IPS-11a (cell line): ENCODE measurements around the gene ACOX1.

Experiments used
- H3K4me3 ChIP-seq: one replicate; pipeline ENCODE4 v1.5.1; 2013; ENCODE audit warnings: low read depth, low read length, control low read depth

Gene ACOX1

DNA sequence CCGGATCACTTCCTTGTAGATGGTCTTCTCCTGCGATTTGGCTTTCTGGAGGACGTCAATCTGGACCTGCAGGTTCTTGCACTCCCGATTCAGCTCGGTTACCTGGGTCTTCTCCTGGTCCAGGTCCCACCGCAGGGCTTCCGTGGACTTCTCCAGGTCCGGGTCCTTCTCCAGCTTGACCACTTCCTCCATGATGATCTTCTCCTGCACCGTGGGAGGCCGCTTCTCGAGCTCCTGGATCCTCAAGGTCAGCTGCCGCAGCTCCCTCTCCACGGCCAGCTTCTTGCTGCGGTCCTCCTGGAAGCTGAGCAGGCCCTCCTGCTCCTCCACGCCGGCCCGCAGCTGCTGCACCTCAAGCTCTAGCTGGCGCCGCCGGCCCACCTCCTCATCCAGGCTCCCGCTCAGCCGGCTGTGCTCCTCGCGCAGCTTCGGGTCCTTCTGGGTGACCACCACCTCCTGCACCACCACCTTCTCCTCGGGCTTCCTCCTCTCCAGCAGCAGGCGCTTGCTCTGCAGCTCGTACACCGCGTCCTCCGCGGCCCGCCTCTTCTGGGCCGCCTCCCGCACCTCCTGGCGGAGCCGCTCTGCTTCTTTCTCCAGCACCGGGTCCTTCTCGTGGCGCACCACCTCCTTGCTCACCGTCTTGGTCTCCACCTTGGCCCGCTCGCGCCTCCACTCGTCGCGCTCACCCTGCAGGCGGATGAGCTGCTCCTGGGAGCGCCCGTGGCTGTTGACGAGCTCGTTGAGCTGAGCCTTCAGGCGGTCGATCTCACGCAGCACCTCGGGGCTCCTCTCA is 29.9 kb upstream of the ACOX1 start:
- no peak overlapping the region for H3K4me3 ChIP-seq

DNA sequence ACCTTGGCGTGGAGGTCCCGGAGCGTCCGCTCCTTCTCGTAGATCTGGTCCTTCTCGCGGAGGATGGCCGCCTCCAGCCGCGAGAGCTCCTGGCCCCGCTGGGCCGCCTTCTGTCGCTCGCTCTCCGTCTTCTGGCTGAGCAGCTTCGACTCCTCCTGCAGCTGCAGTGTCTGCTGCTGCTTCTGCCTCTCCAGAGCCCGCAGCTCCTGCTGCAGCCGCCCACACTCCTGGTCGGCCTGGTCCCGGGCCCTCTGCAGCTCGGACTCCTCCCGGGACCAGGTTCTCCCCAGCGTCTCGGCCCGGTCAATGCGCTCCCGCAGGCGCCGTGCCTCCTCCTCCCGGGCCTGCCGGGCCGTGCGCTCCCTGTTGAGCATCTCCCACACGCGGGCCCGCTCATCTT is 29.2 kb upstream of the ACOX1 start:
- H3K4me3 ChIP-seq: no peak overlapping the region

DNA sequence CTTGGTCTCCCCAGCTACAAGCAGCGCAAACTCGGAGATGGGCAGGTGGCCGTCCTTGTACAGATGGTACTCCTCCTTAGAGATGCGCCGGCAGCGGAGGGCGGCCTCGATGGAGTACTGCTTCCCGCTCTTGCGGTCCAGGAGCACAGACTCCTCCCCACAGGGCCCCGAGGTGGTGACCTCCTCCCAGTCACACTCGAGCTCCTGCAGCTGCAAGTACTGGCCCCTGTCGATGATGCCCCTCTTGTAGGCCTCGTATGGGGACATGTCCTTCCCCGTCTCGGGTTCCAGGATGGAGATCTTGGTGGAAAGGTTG is 28.8 kb upstream of the ACOX1 start:
- no peak overlapping the region for H3K4me3 ChIP-seq

DNA sequence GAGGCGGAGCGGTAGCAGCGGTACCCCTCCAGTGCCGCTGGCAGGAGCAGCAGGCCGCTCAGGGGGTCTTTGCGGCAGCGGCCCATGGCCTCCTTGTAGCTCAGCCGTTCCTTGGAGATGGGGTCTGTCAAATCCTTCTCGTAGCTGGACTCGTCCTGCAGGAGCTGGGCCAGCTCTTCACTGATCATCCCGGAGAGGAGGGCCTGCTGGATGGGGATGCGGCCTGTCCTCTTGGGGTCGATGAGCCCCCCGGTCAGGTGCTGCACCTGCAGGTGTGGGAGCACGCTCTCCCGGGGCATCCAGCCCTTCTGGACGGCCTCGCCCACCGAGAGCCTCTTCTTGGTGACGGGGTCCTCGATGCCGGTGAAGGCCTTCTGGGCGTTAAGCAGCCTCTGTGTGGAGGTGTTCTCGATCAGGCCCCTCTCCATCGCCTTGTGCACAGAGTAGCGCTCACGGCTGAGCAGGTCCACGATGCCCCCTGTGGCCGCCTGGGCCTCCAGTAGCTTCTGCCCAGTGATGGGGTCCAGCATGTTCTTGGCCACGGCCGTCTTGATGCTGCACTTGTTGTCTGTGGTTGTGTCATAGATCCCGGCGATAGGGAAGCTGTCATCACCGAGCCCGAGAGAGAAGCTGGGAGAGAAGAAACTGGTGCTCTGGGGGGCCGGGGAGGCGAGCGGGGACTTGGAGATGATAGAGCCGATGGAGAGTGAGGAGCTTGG is 28.3 kb upstream of the ACOX1 start:
- no peak overlapping the region for H3K4me3 ChIP-seq

DNA sequence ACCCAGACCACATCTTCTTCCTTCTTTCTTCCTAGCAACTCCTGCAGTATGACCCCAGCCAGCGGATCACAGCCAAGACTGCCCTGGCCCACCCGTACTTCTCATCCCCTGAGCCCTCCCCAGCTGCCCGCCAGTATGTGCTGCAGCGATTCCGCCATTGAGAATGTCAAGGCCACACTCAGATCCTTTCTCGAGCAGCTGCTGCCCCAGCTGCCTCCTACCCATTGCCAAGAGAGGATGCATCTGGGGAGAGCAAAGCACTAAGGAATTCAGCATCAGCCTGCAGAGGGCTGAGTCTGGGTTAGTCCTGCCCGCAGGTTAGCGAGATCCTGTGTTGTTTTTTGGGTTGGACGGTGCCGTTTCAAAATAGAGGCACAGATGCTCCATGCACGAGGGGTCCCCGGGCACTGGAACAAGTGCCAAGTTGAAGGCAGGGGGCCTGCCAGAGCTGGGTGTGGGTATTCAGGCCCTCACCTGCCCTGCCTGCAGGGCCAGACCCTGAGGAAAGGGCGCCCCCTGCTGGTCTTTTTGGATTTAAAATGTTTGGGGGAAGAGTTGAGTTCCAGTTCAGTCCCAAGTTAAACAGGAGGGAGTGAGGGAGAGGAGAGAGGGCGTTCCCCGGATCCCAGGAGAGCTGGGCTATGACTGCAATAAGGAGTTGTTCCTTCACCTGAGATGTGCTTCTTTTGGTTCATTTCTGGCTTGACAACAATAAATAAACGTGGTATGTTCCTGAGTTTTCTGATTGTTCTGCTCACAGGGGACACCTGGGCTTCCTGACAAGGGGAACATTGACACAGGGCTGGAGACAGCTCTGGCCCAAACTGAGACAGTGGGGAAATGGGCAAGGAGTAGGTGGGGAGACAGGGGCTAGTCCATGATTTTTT is 26.5 kb upstream of the ACOX1 start:
- H3K4me3 ChIP-seq: no peak overlapping the region

DNA sequence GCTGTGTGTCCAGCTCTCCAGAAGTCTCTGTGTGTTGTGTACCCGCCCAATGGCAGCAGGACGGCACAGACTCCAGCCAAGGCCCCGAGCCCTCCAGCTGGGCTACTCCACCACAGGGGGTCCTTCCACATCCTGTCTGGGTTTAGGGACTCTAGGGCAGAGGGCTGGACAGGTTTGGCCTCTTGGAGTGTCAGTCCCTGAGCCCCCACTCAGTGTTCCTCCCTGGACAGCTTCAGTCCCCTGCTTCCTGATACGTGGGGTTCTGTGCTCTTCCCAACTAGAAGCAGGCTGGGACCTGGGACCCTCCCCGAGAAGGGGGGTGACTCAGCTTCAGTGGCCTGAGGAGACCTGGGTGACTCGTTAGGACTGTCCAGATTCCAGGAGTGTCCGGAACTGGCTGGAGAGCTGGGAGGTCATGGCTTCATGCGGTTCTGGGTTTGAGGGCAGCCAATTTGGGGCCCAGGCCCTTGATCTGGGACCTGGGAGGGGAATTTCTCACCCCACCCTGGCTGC is 25.8 kb upstream of the ACOX1 start:
- no peak overlapping the region for H3K4me3 ChIP-seq

DNA sequence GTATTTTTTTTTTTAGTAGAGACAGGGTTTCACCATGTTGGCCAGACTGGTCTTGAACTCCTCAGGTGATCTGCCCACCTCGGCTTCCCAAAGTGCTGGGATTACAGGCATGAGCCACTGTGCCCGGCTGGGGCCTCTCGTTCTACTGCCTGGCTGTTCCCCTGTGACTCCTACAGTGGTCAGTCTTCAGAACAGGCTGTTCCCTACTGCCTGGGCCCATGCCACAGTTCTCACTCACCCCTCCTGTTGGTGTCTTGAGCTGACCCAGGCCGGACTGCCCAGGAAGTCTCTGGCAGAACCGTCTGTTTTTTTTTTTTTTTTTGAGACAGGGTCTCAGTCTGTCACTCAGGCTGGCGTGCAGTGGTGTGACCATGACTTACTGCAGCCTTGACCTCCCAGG is 24.9 kb upstream of the ACOX1 start:
- no peak overlapping the region for H3K4me3 ChIP-seq

DNA sequence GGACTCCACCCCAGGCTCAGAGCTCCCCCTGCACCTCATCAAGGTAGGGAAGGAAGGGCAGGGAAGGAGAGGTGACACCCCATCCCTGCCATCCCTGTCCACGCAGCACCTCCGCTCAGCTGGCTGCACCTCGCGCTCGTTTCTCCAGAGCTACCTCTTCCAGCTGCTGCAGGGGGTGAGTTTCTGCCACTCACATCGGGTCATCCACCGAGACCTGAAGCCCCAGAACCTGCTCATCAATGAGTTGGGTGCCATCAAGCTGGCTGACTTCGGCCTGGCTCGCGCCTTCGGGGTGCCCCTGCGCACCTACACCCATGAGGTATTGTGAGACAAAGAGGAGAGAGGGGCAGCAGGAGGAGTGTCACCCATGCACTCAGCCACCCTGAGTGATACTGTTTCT is 23.1 kb upstream of the ACOX1 start:
- no peak overlapping the region for H3K4me3 ChIP-seq

DNA sequence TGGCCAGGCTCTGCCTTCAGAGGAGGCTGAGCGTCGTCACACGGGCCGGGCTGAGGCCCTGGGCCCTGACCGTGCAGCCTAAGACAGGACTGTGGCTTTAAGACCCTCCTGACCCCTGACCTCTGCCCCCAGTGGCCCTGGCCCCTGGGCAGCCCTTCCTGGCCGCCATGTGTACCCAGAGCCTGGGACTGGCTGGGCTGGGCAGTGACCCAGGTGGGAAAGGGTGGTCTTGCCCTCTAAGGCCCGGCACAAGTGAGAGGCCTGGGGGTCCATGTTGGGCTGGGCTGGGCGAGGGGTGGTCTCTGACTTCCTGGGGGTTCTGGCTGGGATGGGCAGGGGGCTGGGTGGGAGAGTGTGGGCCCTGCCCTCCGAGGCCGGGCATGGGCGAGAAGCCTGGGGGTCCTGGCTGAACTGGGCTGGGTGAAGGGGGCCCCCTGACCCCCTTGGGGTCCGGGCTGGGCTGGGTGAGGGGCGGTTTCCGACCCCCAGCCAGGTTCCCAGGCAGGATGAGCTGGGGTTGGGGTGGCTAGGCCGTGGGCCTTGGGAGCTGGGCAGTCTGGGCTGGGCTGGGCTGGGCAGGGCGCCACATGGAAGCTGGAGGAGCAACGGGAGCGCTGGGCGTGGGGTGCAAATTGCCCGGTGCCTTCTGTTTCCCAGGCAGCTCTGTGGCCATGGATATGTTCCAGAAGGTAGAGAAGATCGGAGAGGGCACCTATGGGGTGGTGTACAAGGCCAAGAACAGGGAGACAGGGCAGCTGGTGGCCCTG is 22.0 kb upstream of the ACOX1 start, which contains the start of gene CDK3:
CDK3 (plus strand) TSS at position 101 of the 767 bp plus-strand sequence; CDS start at position 672, 571 bp downstream.
- no peak within 1 kb of the TSS for H3K4me3 ChIP-seq

DNA sequence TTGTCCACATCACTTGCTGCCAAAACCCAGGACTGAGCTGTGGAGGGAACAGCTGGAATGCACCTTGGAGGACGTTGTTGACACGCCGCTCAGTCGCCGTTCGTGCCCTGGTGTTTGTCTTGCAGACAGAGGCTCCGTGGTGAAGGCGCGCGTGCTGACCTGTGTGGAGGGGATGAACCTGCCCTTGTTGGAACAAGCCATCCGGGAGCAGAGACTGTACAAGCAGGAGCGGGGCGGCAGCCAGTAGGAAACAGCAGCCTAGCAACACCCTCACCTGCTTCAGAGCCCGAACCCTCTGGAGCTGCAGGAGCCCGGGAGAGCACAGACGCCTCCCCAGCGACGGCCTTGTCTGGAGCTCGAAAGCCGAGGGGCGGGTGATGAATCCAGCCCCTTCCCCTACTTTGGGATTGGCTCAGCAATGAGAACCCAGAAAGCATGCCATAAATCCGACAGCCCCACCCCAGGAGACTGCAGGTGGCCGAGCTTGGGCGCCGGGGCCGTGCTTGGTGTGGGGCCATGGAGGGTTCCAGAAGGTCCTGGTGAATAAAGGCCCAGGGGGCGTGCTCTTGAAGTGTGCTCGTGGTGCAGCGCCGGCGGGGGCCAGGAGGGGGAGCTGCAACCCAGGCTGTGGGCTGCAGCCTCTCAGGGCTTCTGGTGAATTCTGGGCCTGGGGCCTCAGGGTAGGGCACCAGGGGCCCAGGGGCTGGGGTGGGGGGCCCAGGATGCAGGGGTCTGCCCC is 21.2 kb upstream of the ACOX1 start:
- no peak overlapping the region for H3K4me3 ChIP-seq

DNA sequence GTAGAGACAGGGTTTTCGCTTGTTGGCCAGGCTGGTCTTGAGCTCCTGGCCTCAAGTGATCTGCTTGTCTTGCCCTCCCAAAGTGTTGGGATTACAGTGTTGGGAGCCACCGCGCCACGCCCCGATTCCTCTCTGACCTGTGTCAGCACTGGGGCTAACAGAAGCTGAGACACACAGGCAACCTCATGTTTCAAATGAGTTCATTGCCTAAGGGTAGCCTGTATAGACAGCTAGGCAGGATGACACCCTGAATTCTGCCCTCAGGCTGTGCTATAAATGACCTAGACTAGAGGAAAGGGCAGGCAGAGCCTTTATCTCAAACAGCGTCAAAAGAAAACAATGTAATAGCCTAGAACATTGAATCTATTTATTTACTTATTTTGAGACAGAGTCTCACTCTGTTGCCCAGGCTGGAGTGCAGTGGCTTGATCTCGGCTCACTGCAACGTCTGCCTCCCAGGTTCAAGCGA is 19.4 kb upstream of the ACOX1 start:
- H3K4me3 ChIP-seq: no peak overlapping the region

DNA sequence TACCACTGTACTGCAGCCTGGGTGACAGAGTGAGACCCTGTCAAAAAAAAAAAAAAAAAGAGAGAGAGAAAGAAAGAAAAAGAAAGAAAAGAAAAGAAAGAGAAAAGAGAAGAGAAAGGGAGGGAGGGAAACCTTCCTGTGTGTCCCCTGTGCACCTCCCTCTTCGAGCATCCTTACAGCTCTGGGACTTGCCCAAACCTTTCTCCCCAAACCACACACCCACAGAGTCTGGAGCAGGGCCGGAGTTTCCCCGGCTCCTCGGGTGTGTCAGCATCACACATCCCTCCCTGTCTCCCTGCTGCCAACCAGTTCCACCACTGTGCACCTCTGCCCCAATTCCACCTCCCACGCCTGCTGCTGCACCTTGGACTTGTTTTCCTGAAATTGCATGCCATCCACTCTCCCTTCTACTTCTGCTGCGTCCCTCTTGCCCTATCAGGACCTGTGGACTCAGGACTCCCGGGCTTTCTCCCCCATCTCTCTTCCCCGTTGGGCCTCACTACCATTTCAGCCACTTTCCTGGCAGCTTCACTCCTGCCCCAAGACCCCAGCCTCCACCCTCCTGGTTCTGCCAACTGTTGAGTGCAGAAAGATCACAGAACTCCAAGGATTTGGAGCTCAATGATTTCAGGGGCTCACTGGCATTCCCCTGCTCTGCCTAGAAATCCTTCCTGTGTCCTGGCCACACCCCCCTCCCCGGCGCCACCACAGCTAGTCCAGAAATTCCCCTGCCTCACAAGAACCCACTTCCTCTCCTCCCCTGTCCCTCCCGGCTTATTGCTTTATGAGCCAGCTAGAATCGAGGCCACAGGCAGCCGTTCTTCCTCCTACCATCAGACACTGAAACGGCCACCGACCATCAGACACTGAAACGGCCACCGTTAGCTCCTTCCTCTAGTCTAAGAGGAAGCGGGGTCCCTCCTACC is 18.0 kb upstream of the ACOX1 start:
- H3K4me3 ChIP-seq: no peak overlapping the region

DNA sequence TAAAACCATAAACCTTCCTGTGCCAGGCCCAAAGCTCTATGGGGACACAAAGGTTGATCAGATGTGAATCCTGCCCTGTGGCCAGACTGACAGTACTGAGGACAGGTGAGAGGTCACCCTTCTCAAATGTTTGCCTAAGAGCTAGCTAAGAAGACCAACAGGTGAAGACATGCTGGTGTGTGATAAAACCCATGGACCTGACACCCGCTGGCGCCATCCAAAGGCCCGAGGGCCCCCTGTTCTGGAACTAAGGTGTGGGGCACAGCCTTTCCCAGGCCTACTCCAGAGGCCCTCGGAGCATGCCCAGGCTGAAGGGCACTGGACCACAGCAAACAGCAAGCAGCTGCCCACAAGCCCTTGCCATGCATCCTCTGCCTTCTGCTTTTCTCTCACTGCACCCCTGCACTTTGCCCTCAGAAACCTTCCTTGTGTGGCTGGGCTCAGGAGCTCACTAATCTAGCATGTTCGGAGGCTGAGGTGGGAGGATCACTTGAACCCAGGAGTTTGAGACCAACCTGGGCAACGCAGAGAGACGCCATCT is 16.5 kb upstream of the ACOX1 start:
- no peak overlapping the region for H3K4me3 ChIP-seq

DNA sequence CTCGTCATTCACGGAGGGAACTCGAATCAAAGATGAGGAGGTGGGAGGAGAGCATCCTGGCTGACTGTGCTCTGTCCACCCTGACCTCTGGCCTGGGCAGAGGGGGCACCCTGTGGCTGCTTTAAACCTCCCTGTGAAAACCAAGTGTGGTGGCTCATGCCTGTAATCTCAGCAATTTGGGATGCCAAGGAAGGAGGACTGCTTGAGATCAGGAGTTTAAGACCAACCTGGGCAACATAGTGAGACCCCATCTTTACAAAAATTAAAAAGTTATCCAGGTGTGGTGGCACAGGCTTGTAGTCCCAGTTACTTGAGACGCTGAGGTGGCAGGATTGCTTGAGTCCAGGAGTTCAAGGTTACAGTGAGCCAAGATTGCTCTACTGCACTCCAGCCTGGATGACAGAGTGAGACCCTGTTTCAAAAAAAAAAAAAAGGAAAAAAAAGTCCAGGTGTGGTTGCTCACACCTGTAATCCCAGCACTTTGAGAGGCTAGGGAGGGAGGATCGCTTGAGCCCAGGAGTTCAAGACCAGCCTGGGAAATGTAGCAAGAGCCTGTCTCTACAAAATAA is 15.9 kb upstream of the ACOX1 start:
- H3K4me3 ChIP-seq: no peak overlapping the region

DNA sequence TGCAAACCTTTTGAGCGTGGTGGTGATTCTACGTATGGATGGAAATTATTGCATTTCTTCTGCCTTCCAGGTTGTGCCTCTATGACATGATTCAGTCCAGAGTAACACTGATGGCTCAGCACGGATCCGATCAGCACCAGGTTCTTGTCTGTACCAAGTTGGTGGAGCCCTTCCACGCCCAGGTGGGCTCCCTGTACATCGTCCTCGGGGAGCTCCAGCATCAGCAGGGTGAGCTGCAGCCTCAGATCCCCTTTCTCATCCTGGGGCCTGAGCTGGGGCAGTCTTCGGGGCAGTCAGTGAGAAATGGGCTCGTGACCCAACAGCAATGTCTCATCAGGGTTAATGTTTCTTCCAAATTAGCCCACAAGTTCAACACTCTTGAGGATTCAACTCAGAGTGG is 12.4 kb upstream of the ACOX1 start:
- no peak overlapping the region for H3K4me3 ChIP-seq

DNA sequence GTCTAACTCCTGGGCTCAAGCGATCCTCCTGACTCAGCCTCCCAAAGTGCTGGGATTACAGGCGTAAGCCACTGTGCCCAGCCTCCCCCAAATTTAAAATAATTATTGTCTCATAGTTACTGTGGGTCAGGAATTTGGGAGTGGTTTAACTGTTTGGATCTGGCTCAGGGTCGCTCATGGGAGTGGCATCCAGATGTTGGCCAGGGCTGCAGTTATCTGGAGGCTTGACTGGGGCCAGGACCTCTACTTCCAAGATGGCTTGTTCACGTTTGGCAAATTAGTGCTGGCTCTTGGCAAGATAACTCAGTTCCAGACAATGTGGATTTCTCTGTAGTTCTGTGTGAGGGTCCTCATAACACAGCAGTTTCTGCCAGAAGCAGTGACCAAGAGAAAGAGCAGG is 8.1 kb upstream of the ACOX1 start:
- H3K4me3 ChIP-seq: no peak overlapping the region

DNA sequence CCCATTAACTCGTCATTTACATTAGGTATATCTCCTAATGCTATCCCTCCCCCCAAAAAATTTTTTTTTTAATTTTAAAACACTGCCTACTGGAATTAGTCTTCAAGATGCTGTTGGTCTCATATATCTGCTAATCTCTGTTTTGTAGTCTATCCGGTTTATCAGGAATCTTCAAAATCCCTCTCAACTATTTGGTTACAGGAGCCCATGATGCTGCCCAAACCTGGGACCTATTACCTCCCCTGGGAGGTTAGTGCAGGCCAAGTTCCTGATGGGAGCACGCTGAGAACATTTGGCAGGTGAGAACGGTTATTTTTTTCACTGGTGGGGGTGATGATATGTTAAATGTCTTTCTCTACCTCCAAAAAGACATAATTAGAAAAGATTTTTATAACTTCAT is 7.0 kb upstream of the ACOX1 start:
- H3K4me3 ChIP-seq: no peak overlapping the region

DNA sequence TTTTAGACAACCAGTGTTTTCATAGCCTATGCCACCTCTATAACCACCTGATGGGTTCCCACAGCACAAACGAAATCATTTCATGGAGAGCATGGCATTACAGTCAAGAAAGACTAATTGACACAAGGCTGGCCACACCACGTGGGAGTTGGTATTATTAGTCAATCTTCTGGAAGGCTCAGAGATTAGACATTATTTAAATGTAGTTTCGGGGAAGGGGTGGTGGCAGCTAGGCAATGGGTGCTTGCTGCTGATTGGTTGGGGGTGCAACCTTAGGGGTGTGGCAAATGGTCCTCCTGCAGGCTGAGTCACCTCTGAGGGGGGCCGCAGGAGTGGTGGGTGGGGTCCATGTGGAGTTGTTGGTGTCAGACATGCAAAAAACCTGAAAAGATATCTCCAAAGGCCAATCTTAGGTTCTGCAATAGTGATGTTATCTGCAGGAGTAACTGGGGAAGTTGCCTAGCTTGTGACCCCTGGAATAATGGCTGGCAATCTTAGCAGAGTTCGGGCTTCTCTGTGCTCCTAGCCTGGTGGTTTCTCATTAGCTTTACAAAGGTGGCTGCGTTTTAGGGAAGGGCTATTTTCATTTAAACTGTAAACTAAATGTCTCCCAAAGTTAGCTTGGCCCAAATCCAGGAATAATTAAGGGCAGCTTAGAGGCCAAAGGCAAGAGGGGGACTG is 4.7 kb upstream of the ACOX1 start:
- H3K4me3 ChIP-seq: no peak overlapping the region
